K562 (cell line): Measurements from ENCODE around the gene PARD3. TPM values are rescaled to one million over a fixed set of nuclear protein-coding genes. Genes with fewer than 3 reads are reported as not detected.

ENCODE experiments used
- ATAC-seq: fragments of 200-7000 bp; cut with Tn5 transposase; 3 replicates; pipeline ENCODE4 v1.9.1; 2020; ENCODE audit warnings: moderate library complexity
- BruUV-seq: library from RNA; stranded (reverse); fragments of 400-500 nt; replicated peaks from 2 replicates; lab custom pipeline; 2021; lab: Mats Ljungman, UMichigan
- CTCF ChIA-PET: fragments of 300-600 bp; formaldehyde crosslinking; extraction: SDS; loops from one replicate; lab custom pipeline; 2021; ENCODE audit warnings: low intra/inter-chr PET ratio; lab: Yijun Ruan, JAX
- POLR2A ChIA-PET: fragments of 300-600, 350-650 bp; sonication (Branson Sonifier 250); formaldehyde crosslinking; extraction: SDS; loops from one replicate; lab custom pipeline; 2021; ENCODE audit warnings: antibody characterized with exemption, inconsistent platforms; lab: Yijun Ruan, JAX
- DNase-seq, 4 experiments: peaks; one replicate each; pipeline versions ENCODE4 v3.0.0 to v3.0.0-alpha.2; 2011 to 2018; ENCODE audit warnings: low spot score in 3 of 4, mixed read lengths in 3 of 4; ENCODE audit errors: extremely low read depth in 1 of 4
- FAIRE-seq: peaks from 2 replicates; lab custom pipeline; 2011; peaks lifted over from hg19 to GRCh38; lab: Jason Lieb, UNC
- H2AFZ ChIP-seq: 2 replicates; pipeline ENCODE4 v1.6.0; 2011; ENCODE audit warnings: low read depth, low read length, control low read depth, inconsistent platforms
- H3K27ac ChIP-seq: fragments of 200-600 bp; 3 replicates; pipeline ENCODE4 v1.8.0; 2011; ENCODE audit warnings: low read depth, mild to moderate bottlenecking, control low read depth, inconsistent platforms, low read length, moderate library complexity, mixed read lengths; ENCODE audit errors: extremely low read depth
- H3K27me3 ChIP-seq, 2 experiments: fragments of 300-600 bp in 1 of 2; 2 replicates in 1 of 2; 3 replicates in 1 of 2; pipeline versions ENCODE4 v1.6.0 to v1.8.0; 2011; ENCODE audit warnings: inconsistent platforms in 2 of 2, low read length in 2 of 2, mild to moderate bottlenecking in 1 of 2, mixed read lengths in 1 of 2, moderate library complexity in 1 of 2; ENCODE audit not compliant: control insufficient read depth in 2 of 2, insufficient read depth in 2 of 2
- H3K36me3 ChIP-seq: fragments of 300-600 bp; 3 replicates; pipeline ENCODE4 v1.8.0; 2011; ENCODE audit warnings: mild to moderate bottlenecking, low read length, inconsistent platforms; ENCODE audit not compliant: control insufficient read depth, insufficient read depth
- H3K4me1 ChIP-seq, 2 experiments: fragments of 200-600 bp in 1 of 2; replicated peaks in 1 of 2; 2 replicates in 1 of 2; 3 replicates in 1 of 2; pipeline versions ENCODE4 v1.5.1 to v1.8.0; 2011; ENCODE audit warnings: inconsistent platforms in 2 of 2, low read length in 2 of 2, mild to moderate bottlenecking in 1 of 2, mixed read lengths in 1 of 2, moderate library complexity in 1 of 2; ENCODE audit not compliant: control insufficient read depth in 2 of 2, insufficient read depth in 2 of 2
- H3K4me2 ChIP-seq: 2 replicates; pipeline ENCODE4 v1.6.1; 2011; ENCODE audit warnings: low read length, control low read depth, inconsistent platforms, mixed read lengths; ENCODE audit not compliant: insufficient read depth
- H3K4me3 ChIP-seq: fragments of 200-600 bp; sonication (generic), shearing (Covaris generic); 2 replicates; pipeline ENCODE4 v1.5.1; 2016; ENCODE audit warnings: control low read depth, inconsistent platforms
- H3K79me2 ChIP-seq: fragments of 200-600 bp; 3 replicates; pipeline ENCODE4 v1.8.0; 2011; ENCODE audit warnings: low read length, inconsistent platforms; ENCODE audit not compliant: control insufficient read depth, insufficient read depth
- H3K9ac ChIP-seq, 2 experiments: 2 replicates each; pipeline versions ENCODE4 v1.6.0 to v1.6.1; 2011; ENCODE audit warnings: low read depth in 2 of 2, low read length in 2 of 2, control low read depth in 1 of 2, inconsistent platforms in 1 of 2, mild to moderate bottlenecking in 1 of 2, mixed read lengths in 1 of 2; ENCODE audit not compliant: insufficient read depth in 1 of 2
- H3K9me1 ChIP-seq: one replicate; pipeline ENCODE4 v1.6.0; 2011; ENCODE audit warnings: inconsistent platforms, mild to moderate bottlenecking, low read length, moderate library complexity; ENCODE audit not compliant: control insufficient read depth, insufficient read depth
- H3K9me3 ChIP-seq: replicated peaks from 2 replicates; pipeline ENCODE4 v1.5.1; 2011; ENCODE audit warnings: low read depth, low read length, inconsistent platforms; ENCODE audit not compliant: control insufficient read depth, insufficient read depth
- H4K20me1 ChIP-seq: replicated peaks from 2 replicates; pipeline ENCODE4 v1.6.1; 2011; ENCODE audit warnings: low read length, inconsistent platforms, mixed read lengths; ENCODE audit not compliant: control insufficient read depth, insufficient read depth
- EHMT2 ChIP-seq: fragments of 450-650 bp; IDR thresholded peaks from 2 replicates; pipeline ENCODE4 v1.6.1; 2018; ENCODE audit warnings: antibody characterized with exemption
- MAFF ChIP-seq: IDR thresholded peaks from 2 replicates; pipeline ENCODE4 v1.6.1; 2012; ENCODE audit warnings: low read length, improper control_type of control experiment
- NR3C1 ChIP-seq: sonication (generic); formaldehyde crosslinking; IDR thresholded peaks from 2 replicates; pipeline ENCODE4 v1.8.1; 2022; ENCODE audit warnings: missing genetic modification reagents
- ZNF217 ChIP-seq: sonication (generic); formaldehyde crosslinking; IDR thresholded peaks from 2 replicates; pipeline ENCODE4 v1.8.0; 2022; ENCODE audit warnings: mild to moderate bottlenecking, missing genetic modification reagents
- WGBS: fragments of 100-300 bp; shearing (Covaris generic); methylation state at CpG from one replicate; pipeline ENCODE4 v1.1.6; 2016; ENCODE audit warnings: low coverage, mixed read lengths; ENCODE audit not compliant: insufficient coverage; ENCODE audit errors: missing lambda C conversion rate; 5-methylcytosine and 5-hydroxymethylcytosine counted together
- in situ Hi-C: fragments of 300-500 bp; cut with MboI; formaldehyde crosslinking; loops from 4 replicates; pipeline ENCODE4 v1.15.0; 2018; ENCODE audit warnings: inconsistent platforms, mixed read lengths
- intact Hi-C: fragments of 100-400 bp; cut with micrococcal nuclease; formaldehyde crosslinking; loops from 2 replicates; pipeline ENCODE4 v1.14.2; 2022
- polyA plus RNA-seq, 8 experiments: library from polyadenylated mRNA; depleted of rRNA in 4 of 8; stranded (reverse) in 5 of 8; unstranded in 3 of 8; fragments of >200 nt; fragmentation: Nextera tagmentation in 2 of 8; fragmentation: Illumina TruSeq in 1 of 8; extraction: Ambion mirVana in 2 of 8; extraction: Trizol in 1 of 8; gene quantifications; 2 replicates each; pipeline versions ENCODE4 v1.2.1 to v1.2.3, GENCODE V29; 2011 to 2014; ENCODE audit warnings: inconsistent platforms in 1 of 8, missing spikeins in 1 of 8
- total RNA-seq, 7 experiments: library from RNA; depleted of rRNA in 6 of 7; stranded (reverse); fragments of >200 nt in 6 of 7; fragmentation: Illumina TruSeq in 2 of 7; extraction: Trizol in 2 of 7; gene quantifications; 2 replicates each; pipeline versions ENCODE4 v1.2.1 to v1.2.3, GENCODE V29; 2011 to 2021; ENCODE audit warnings: low replicate concordance in 1 of 7
- TF ChIP-seq, protein P1 (sequence below): fragments of 250-450 bp; sonication (Bioruptor Pico); IDR thresholded peaks from 2 replicates; pipeline ENCODE4 v1.8.0; 2021; ENCODE audit warnings: moderate library complexity, mild to moderate bottlenecking, inconsistent platforms
- TF ChIP-seq, protein P2 (sequence below): fragments of 250-450 bp; sonication (Bioruptor Pico); IDR thresholded peaks from 2 replicates; pipeline ENCODE4 v1.5.0; 2021; ENCODE audit warnings: mild to moderate bottlenecking, moderate library complexity
- TF ChIP-seq, protein P3 (sequence below): fragments of 250-450 bp; sonication (Bioruptor Pico); IDR thresholded peaks from 2 replicates; pipeline ENCODE4 v1.4.0; 2020; ENCODE audit warnings: borderline replicate concordance
- TF ChIP-seq, protein P4 (sequence below): fragments of 250-450 bp; sonication (Bioruptor Pico); IDR thresholded peaks from 2 replicates; pipeline ENCODE4 v1.8.0; 2021; ENCODE audit warnings: moderate library complexity, mild to moderate bottlenecking, inconsistent platforms

The PARD3 gene
- total and polyA plus RNA-seq, 9 of the 15 experiments (the other 6 are each of a cell fraction or from before 2014, with no cell fraction given): 2.7 to 11.7 (median 7.7) TPM

DNA sequence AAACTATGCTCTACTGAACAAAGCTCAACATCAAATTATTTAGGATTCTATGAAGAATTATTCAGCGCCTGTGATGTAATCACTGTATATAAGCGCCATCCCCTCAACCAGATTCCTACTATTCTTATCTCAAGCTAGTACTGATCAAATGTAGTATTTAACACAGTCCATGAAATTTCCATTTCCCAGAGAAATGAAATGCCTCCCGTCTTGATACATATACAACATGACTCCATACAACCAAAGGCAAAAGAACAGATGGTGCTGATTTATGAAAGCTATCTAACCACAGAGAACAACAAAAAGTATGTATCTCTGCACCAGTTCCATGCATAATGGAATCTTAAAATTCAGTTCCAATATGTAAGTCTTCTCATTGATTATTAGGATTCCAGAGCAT is 406.1 kb downstream of the PARD3 start:
- ATAC-seq: no peak
- Histone ChIP-seq H3K4me3 (no peak overlapping the region), H4K20me1 (no peaks in the 10 kb centered on the region), H3K9ac (no peak overlapping the region), H3K4me1 (no peaks in the 10 kb centered on the region), H3K9me1 (no peaks in the 10 kb centered on the region), H2AFZ (no peak overlapping the region), H3K79me2 (no peaks in the 10 kb centered on the region), H3K27ac (no peak overlapping the region), H3K27me3 (no peaks in the 10 kb centered on the region), H3K4me2 (no peak overlapping the region), H3K9me3 (no peaks in the 10 kb centered on the region), H3K36me3 (no peaks in the 10 kb centered on the region)
- TF ChIP-seq ZNF217 (CRISPR knock-in tag) (no peak), EHMT2 (no peak)
- ChIA-PET CTCF (no interaction called here), POLR2A (no interaction called here)
- no peak for DNase-seq
- in situ Hi-C loops (no loop called here), intact Hi-C loops (no loop called here)
- BruUV-seq: no TSS peak
- no peak for FAIRE-seq
- 20% methylated on average over 3 of the region's 3 CpGs for WGBS

DNA sequence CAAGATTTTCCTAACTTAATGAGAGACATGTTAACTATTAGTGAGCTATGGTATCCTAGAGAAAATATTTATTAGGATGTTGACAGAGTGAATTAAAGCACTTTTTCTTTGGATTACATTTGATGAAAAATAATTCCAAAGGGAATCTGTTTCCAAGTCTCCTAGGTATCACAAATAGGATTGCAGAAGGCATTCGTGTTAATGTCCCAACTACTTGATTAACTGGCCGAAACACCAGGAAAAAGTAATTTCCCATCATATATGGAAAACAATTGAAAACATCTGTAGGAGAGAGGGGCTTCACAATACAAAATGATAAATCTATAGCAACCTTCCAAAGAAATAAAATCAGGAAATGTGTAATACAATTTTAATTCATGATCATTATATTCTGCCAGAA is 406.7 kb downstream of the PARD3 start:
- 11% methylated on average over 2 of the region's 2 CpGs for WGBS
- BruUV-seq: no TSS peak

More for the DNA sequence above, 406.7 kb downstream of the PARD3 start:
- no peaks in the 10 kb centered on the region for H3K27me3 ChIP-seq
- POLR2A ChIA-PET: no interaction called here
- no peak overlapping the region for H3K27ac ChIP-seq
- no peaks in the 10 kb centered on the region for H3K79me2 ChIP-seq
- no peak for ATAC-seq
- no peak overlapping the region for H2AFZ ChIP-seq
- H3K9me3 ChIP-seq: no peaks in the 10 kb centered on the region
- H3K4me2 ChIP-seq: no peak overlapping the region
- H3K4me3 ChIP-seq: no peak overlapping the region
- TF ChIP-seq, protein P1, sequence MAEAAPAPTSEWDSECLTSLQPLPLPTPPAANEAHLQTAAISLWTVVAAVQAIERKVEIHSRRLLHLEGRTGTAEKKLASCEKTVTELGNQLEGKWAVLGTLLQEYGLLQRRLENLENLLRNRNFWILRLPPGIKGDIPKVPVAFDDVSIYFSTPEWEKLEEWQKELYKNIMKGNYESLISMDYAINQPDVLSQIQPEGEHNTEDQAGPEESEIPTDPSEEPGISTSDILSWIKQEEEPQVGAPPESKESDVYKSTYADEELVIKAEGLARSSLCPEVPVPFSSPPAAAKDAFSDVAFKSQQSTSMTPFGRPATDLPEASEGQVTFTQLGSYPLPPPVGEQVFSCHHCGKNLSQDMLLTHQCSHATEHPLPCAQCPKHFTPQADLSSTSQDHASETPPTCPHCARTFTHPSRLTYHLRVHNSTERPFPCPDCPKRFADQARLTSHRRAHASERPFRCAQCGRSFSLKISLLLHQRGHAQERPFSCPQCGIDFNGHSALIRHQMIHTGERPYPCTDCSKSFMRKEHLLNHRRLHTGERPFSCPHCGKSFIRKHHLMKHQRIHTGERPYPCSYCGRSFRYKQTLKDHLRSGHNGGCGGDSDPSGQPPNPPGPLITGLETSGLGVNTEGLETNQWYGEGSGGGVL (CRISPR knock-in tag): no peak
- TF ChIP-seq MAFF (no peak), NR3C1 (CRISPR knock-in tag) (no peak)
- TF ChIP-seq, protein P2, sequence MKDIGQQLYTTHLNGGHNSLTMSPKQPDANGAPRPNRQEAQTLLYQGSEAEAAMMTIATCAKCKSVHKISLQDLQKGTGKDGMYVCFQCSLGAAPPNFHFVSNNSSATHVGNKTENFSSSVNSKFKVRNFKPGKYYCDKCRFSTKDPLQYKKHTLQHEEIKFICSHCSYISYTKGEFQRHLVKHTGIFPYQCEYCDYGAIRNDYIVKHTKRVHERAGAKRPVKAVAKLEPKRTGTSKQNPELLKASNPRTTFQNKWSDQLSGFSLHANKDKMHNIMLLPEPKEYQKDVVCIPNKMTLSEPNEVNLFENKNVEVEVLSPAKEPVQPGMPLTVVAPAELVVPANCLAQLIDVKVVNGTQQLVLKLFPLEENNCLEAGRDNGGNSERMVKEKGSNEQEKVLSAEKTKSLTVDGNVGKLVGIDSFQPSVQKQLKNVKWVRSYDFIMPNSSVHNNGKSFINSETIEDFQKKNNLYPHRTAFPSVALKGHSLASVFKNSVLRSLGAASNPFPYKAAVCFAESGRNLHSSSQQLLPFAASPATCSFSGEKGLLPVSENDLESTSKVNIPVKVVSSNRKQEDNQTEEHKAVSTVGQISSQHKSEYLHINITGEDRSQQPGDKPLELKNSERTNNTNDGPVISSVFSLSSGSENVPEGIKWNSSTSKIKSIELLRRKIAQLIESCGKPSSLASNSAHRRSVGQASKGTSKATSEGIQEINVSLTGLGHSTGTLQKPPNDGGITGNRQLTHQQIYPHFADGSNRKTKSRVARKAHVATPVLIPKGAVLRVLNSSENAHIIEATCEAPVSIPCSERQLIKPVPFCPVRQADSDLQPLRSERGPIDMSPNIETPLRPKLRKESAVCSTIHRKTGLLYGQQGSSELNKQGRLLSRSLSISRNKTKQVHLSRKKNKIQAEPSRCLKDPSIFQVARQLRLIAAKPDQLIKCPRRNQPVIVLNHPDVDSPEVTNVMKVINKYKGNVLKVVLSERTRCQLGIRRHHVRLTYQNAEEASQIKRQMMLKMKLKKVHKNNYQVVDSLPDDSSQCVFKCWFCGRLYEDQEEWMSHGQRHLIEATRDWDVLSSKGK (CRISPR knock-in tag): no peak
- TF ChIP-seq, protein P3, sequence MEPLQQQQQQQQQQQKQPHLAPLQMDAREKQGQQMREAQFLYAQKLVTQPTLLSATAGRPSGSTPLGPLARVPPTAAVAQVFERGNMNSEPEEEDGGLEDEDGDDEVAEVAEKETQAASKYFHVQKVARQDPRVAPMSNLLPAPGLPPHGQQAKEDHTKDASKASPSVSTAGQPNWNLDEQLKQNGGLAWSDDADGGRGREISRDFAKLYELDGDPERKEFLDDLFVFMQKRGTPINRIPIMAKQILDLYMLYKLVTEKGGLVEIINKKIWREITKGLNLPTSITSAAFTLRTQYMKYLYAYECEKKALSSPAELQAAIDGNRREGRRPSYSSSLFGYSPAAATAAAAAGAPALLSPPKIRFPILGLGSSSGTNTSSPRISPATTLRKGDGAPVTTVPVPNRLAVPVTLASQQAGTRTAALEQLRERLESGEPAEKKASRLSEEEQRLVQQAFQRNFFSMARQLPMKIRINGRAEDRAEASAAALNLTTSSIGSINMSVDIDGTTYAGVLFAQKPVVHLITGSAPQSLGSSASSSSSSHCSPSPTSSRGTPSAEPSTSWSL (CRISPR knock-in tag): no peak
- TF ChIP-seq, protein P4, sequence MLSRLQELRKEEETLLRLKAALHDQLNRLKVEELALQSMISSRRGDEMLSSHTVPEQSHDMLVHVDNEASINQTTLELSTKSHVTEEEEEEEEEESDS (CRISPR knock-in tag): no peak
- TF ChIP-seq, all 486 proteins: peak for 0
- Histone ChIP-seq H4K20me1 (no peaks in the 10 kb centered on the region), H3K36me3 (no peaks in the 10 kb centered on the region), H3K9me1 (no peaks in the 10 kb centered on the region), H3K9ac (no peak overlapping the region), H3K4me1 (no peaks in the 10 kb centered on the region)
- intact Hi-C loops (no loop called here), in situ Hi-C loops (no loop called here)
- DNase-seq (no peak), FAIRE-seq (no peak)
- CTCF ChIA-PET: no interaction called here
